HG03039 (cell line): ENCODE results near the gene SAXO2.
"Not testable (repeated sequence)": the region's sequence is repeated elsewhere in the genome, so short reads cannot be mapped to it uniquely, and the experiment has no call there.

ENCODE experiments used
- ATAC-seq: cut with Tn5 transposase; IDR thresholded peaks from one replicate; pipeline ENCODE4 v1.9.1; 2021; ENCODE audit warnings: mild to moderate bottlenecking, moderate library complexity; ENCODE audit not compliant: unreplicated experiment

Gene SAXO2

DNA sequence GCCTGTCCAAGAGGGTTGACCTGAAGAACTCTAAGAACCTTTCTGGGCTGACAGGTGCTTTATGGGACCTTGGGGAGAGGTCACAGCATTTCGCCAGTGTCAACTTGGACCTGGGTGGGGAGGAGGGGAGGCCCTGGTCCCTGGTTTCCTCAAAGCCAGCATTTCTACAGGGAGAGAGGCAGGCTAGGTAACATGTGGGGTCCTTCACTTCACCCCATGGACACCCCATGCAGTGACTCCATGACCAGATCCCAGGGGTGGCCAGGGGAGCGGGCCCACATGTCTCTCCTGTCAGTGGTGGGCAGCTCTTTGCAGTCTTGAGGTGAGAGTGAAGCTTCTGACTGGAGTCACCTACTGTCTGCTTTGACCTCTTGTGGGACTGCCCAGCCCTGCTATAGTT is 50.8 kb downstream of the SAXO2 start:
- ATAC-seq = no peak

GRCh38 chr15:82313951-82314768 is 51.5 kb downstream of the SAXO2 start:
- ATAC-seq = not testable (repeated sequence)

DNA sequence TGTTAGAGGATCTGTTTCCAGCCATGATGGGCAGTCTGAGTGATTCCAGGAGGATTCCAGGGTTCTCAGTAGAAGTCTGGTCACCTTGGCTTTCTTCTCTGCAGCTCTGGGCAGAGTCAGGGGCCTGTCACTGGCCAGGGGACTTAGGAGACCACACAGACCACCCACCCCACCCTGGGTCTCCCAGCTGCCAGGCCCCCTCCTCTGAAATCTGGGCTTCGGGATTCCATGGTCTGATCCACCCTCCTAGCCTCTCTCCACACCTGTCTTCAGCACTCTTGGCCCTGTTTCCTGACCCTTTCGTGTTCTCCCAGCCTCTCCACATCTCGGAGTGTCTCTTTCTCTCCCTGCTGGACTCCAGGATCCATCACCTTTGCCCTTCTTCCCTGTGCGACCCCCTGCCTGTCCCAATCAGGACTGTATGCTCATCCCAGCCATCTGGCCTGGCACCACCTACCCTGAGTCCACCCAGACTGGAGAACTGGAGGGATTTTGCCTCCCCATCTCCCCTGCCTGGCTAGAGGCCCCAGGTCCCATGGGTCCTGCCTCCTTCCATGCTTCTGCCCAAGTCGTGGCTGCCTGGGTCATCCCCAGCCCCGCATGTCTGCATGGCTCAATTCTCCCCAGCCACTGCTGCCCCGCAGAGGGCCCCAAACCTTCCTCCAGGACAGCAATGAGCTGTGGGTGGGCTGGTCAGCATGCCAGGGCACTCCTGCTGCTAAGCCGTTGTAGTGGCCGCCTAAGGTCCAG is 52.3 kb downstream of the SAXO2 start:
- ATAC-seq = no peak

DNA sequence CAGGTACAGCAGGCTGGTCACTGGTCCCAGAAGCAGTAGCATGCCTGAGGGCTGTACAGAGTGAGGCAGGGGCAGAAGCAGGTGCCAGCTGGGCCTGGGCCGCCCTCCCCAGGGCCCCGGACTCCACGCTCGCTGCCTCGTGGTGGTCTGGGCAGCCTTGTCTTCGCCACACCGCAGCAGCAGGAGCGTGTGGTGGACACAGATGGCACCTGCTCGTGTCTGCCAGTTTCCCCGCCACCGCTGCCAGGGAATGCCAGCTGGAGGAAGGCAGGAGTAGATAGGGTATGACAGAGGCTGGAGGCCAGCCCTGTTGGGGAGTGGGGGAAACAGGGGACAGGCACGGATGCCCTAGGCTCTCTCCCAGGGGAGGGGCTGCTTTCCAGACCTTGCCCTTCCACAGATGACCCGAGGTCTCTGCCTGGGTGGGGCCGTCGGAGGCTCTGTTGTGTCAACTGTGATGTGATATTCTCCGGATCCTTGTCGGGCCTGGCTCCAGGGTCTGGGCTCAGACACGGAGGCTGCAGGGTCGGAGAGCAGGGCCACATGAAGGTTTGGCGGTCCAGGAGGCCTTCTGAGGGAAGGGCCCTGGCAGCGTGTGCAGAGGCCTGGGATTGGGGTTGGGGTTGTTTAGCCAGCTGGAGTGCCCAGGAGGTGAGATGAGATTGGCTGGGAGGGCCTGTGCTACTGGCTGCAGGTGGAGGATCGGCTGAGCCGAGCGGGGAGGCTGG is 53.1 kb downstream of the SAXO2 start:
- no peak for ATAC-seq

DNA sequence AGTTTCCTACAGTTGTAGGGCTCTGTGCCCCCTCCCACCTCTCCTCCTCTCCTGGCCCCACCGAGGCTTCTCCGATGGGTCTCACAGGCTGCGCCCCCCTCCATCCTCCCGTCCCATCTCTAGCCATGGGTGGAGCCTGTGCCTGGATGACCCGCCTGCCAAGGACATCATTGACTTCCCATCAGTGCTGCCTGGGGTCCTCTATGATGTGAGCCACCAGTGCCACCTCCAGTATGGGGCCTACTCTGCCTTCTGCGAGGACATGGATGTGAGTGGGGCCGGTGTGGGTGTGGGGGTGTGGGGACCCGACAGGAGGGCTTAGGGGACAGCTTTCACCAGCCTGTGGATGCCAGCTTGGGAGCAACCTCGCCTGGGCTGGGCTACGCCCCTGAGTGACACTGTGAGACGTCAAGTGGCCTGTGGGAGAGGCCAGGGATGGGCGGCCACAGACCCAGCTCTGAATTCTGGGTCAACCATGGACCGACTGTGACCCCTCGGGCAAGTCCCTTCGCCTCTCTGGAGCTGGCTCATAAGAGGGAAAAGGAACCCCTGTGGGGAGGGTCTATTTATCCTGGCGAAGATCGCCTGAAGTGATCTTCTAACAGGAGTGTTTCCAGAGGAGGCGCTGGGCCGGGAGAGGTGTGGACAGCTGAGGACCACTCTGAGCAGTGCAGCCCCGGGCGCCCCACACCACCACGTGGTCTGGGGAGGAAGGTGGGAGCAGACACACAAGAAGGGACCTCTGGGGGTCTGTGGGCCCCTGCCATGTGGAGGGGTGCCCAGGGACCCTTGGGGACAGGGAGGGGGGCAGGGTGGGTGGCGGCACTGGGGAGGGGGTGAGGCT is 53.9 kb downstream of the SAXO2 start:
- ATAC-seq = not testable (repeated sequence)

GRCh38 chr15:82317091-82317489 is 54.5 kb downstream of the SAXO2 start:
- no peak for ATAC-seq

- not testable (repeated sequence) for ATAC-seq
These were observed 54.9 kb downstream of the SAXO2 start for GRCh38 chr15:82317516-82317915.

- ATAC-seq = not testable (repeated sequence)
These were observed 55.7 kb downstream of the SAXO2 start for GRCh38 chr15:82318281-82318680.

GRCh38 chr15:82319522-82320278 is 57.1 kb downstream of the SAXO2 start:
- ATAC-seq = not testable (repeated sequence)

DNA sequence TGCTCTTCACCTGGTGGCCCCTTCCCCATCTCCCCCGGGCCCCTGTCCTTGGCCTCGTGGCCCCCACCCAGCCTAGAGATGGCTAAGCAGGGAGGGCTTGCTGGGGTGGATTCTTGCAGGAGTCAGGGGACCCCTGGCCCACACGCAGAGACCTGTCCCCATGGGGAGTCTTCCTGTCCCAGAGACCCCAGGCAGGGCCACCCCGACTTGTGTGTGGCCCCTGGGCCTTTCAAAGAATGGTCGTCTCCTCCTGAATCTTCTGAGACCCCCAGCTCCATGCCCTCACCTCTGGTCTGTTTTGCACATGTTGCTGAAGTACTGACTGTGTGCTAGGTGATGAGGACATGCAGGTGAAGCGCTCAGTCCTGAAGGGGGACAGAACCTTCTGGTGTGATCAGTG is 58.2 kb downstream of the SAXO2 start:
- ATAC-seq = not testable (repeated sequence)

- not testable (repeated sequence) for ATAC-seq
These were observed 59.9 kb downstream of the SAXO2 start for GRCh38 chr15:82322488-82322887.

GRCh38 chr15:82324831-82325230 is 62.2 kb downstream of the SAXO2 start:
- ATAC-seq = not testable (repeated sequence)

- ATAC-seq = not testable (repeated sequence)
These were observed 63.0 kb downstream of the SAXO2 start for GRCh38 chr15:82325646-82326045.

- ATAC-seq = not testable (repeated sequence)
These were observed 64.3 kb downstream of the SAXO2 start for GRCh38 chr15:82326896-82327295.

DNA sequence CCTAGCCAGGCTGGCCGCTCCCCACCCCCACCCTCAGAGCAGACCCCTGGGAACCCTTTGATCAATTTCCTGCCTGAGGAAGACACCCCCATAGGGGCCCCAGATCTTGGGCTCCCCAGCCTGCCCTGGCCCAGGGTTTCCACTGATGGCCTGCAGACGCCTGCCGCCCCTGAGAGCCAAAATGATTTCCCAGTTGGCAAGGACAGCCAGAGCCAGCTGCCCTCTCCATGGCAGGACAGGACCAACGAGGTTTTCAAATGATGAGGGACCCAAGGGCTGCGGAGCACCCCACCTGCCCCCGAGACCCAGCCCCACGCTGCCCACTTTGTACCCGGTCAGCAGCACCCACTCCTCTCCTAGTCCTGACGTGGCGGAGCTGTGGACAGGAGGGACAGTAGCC is 64.8 kb downstream of the SAXO2 start:
- ATAC-seq = not testable (repeated sequence)

GRCh38 chr15:82329039-82329438 is 66.4 kb downstream of the SAXO2 start:
- ATAC-seq = not testable (repeated sequence)

- not testable (repeated sequence) for ATAC-seq
These were observed 68.3 kb downstream of the SAXO2 start for GRCh38 chr15:82330921-82331320.

DNA sequence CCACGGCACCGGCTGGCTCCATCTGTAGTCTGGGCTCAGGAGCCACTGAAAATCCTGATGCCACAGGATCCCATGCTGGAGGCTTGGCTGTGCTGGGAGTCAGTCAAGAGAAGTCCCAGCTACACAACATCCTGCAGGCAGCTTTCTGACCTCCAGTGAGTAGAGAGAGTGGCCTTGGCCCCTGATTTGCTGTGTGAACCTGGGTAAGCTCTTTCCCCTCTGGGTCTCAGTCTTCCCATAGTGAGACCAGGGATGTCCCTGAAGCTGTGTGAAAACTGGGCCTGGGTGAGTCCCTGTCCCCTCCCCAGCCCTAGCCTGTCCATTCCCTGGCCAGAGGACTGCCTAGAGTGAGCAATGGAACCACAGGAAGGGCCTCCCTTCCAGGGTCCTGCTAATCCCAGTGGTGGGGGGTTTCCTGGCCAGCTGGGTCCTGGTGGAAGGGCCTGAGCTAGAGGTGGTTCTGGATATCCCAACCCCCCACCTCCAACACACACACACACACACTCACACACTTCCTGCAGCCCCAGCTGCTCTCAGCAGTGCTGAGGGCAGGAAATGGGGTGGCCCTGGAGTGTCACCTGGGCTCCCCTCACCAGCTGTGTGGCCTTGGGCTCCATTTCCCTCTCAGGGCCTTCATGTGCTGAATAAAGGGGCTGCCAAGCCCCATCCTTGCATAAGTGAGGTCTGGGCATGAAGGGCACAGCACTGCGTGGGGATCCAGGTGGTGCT is 69.1 kb downstream of the SAXO2 start:
- ATAC-seq = not testable (repeated sequence)
